ENCODE data around the gene KRTAP9-6. TPM values are rescaled to one million over a fixed set of nuclear protein-coding genes. Genes with fewer than 3 reads are reported as not detected.
"Not testable (repeated sequence)": the region's sequence is repeated elsewhere in the genome, so short reads cannot be mapped to it uniquely, and the experiment has no call there.

The KRTAP9-6 gene
- total RNA-seq, 2 donors from 2014 or later = not detected

DNA sequence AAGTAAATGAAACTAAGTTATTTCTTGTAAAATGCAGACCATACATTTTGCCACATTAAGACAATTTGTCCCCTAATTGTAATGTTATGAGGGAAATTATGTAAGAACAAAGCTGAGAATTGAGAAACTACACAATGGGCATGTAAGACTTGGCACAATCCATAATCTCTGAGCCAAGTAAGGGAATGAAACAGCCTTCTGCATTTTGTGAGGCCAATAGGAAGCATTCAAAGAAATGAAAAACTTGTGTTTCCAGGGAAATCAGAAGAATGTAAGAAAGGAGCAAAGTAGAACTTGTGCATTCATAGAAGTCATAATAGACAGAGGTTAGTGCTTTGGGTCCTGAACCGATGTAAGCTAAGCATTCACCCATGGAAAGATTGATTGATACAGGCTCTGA, 13.9 kb upstream of the KRTAP9-6 start:
- H3K27me3 ChIP-seq = no peaks in the 10 kb centered on the region
- no peak for DNase-seq
- WGBS, 2 donors = 94 to 95% methylated on average over 1 of the region's 1 CpG
- no peaks in the 10 kb centered on the region for H3K36me3 ChIP-seq (replicated peaks in 1 of 2; ENCODE audit: insufficient read depth in 1 of 2, low read depth in 2 of 2)
- H3K27ac ChIP-seq = no peak overlapping the region
- TF ChIP-seq, protein P1, sequence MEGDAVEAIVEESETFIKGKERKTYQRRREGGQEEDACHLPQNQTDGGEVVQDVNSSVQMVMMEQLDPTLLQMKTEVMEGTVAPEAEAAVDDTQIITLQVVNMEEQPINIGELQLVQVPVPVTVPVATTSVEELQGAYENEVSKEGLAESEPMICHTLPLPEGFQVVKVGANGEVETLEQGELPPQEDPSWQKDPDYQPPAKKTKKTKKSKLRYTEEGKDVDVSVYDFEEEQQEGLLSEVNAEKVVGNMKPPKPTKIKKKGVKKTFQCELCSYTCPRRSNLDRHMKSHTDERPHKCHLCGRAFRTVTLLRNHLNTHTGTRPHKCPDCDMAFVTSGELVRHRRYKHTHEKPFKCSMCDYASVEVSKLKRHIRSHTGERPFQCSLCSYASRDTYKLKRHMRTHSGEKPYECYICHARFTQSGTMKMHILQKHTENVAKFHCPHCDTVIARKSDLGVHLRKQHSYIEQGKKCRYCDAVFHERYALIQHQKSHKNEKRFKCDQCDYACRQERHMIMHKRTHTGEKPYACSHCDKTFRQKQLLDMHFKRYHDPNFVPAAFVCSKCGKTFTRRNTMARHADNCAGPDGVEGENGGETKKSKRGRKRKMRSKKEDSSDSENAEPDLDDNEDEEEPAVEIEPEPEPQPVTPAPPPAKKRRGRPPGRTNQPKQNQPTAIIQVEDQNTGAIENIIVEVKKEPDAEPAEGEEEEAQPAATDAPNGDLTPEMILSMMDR (IDR thresholded peaks at IDR 0.05) = no peak
- no peak for TF ChIP-seq POLR2A (IDR thresholded peaks at IDR 0.05)
- H3K4me3 ChIP-seq = no peak overlapping the region
- no peak for ATAC-seq
- H3K4me1 ChIP-seq = no peaks in the 10 kb centered on the region
- intact Hi-C loops (cut with DNase I) = no loop called here
- no peaks in the 10 kb centered on the region for H3K9me3 ChIP-seq

DNA sequence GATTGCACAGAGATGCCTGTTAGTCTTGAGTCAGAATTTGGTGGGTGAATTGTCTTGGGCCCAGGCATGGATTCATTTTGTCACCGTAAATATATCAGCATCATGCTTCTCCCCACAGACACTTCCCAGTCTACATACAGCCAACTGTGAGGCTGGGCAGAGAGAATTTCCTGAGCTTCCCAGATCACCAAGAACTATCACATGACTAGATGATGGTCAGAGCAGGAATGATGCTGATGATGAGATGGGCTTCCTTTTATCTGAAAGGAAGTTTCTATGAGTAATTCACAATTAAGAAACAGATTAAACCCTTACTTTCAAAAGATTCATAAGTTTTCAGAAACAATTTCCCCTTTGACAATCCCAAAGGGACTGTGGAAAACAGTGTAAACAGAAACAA, 10.3 kb upstream of the KRTAP9-6 start:
- ATAC-seq (no peak), DNase-seq (no peak)
- TF ChIP-seq, protein P1 (IDR thresholded peaks at IDR 0.05) = no peak
- no peak for TF ChIP-seq POLR2A (IDR thresholded peaks at IDR 0.05)

DNA sequence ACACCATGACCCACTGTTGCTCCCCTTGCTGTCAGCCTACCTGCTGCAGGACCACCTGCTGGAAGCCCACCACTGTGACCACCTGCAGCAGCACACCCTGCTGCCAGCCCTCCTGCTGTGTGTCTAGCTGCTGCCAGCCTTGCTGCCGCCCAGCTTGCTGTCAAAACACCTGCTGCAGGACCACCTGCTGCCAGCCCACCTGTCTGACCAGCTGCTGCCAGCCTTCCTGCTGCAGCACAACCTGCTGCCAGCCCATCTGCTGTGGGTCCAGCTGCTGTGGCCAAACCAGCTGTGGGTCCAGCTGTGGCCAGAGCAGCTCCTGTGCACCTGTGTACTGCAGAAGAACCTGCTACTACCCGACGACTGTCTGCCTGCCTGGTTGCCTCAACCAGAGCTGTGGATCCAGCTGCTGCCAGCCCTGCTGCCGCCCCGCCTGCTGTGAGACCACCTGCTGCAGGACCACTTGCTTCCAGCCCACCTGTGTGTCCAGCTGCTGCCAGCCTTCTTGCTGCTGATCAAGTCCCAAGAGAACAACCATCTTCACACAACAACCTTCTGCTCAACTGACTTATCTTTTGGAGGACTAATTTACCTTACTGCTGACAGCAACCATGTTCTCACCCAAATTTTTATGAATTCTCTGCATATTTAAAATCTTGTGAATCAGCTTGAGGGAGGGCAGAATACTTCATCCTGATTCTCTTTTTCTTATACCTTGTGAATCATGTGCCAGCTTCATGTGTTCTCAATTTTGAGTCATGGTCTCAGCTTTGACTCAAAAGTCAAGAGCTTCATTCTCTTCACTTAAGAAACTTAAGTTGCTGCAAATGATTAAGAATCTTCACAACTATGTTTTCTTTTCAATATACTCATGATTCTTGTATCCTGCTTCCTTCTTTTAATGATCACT, 9.5 kb upstream of the KRTAP9-6 start, which contains the start of gene KRTAP9-9:
Gene KRTAP9-9 (plus strand): TSS at position 4 of the 910 bp plus-strand sequence.
- H3K4me1 ChIP-seq; H3K27ac ChIP-seq; H3K4me3 ChIP-seq; H3K9me3 ChIP-seq; intact Hi-C loops (cut with DNase I); DNase-seq; H3K27me3 ChIP-seq; ATAC-seq; H3K36me3 ChIP-seq (replicated peaks in 1 of 2; ENCODE audit: insufficient read depth in 1 of 2, low read depth in 2 of 2): not testable (repeated sequence)
- WGBS, 2 donors = 46 to 68% methylated on average over 4 of the region's 5 CpGs

More for the DNA sequence above, 10.3 kb upstream of the KRTAP9-6 start:
- 0% methylated on average over 1 of the region's 1 CpG for WGBS, 2 donors
- H3K9me3 ChIP-seq = no peaks in the 10 kb centered on the region
- intact Hi-C loops (cut with DNase I) = no loop called here
- H3K27ac ChIP-seq = no peak overlapping the region
- no peaks in the 10 kb centered on the region for H3K27me3 ChIP-seq
- H3K36me3 ChIP-seq (replicated peaks in 1 of 2; ENCODE audit: insufficient read depth in 1 of 2, low read depth in 2 of 2) = no peaks in the 10 kb centered on the region
- no peak overlapping the region for H3K4me3 ChIP-seq
- H3K4me1 ChIP-seq = no peaks in the 10 kb centered on the region

DNA sequence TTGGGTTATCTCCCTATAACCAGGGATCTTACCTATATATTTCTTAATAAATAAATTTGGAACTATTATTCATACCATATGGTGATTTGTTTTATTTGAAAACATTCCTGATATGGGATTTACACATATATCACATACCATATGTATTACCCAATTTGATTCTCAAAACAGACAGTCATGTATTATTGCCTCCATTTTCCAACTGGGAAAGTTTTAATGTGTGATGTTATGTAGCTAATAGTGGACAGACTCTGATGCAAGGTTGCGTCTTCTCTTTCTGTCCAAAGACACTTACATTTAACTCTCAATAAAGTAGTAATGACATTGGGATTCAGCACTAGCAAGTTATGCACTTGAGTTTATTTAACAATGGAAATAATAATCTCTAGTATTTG, 8.9 kb upstream of the KRTAP9-6 start:
- intact Hi-C loops (cut with DNase I) = no loop called here
- ATAC-seq (no peak), DNase-seq (no peak)
- no peaks in the 10 kb centered on the region for H3K4me1 ChIP-seq
- no peaks in the 10 kb centered on the region for H3K27me3 ChIP-seq
- no peaks in the 10 kb centered on the region for H3K36me3 ChIP-seq (replicated peaks in 1 of 2; ENCODE audit: insufficient read depth in 1 of 2, low read depth in 2 of 2)
- no peak overlapping the region for H3K27ac ChIP-seq
- H3K4me3 ChIP-seq = no peak overlapping the region
- no peaks in the 10 kb centered on the region for H3K9me3 ChIP-seq
- TF ChIP-seq, protein P1 (IDR thresholded peaks at IDR 0.05) = no peak
- no peak for TF ChIP-seq POLR2A (IDR thresholded peaks at IDR 0.05)
- 85 to 88% methylated on average over 1 of the region's 1 CpG for whole genome bisulfite sequencing, 2 donors

DNA sequence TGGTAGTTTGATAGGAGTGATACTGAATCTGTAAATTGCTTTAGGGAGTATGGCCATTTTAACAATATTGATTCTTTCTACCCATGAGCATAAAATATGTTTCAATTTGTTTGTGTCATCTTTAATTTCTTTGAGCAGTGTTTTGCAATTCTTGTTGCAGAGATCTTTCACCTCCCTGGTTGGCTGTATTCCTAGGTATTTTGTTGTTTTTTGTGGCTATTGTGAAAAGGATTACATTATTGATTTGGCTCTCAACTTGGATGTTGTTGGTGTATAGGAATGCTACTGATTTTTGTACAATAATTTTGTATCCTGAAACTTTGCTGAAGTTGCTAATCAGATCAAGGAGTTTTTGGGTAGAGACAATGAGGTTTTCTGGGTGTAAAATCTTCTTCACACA, 6.8 kb upstream of the KRTAP9-6 start:
- ATAC-seq = no peak
- Histone ChIP-seq H3K27me3 (no peaks in the 10 kb centered on the region), H3K36me3 (replicated peaks in 1 of 2; ENCODE audit: insufficient read depth in 1 of 2, low read depth in 2 of 2) (no peaks in the 10 kb centered on the region), H3K27ac (no peak overlapping the region), H3K4me3 (no peak overlapping the region), H3K9me3 (no peaks in the 10 kb centered on the region), H3K4me1 (no peaks in the 10 kb centered on the region)
- no peak for DNase-seq
- TF ChIP-seq, protein P1 (IDR thresholded peaks at IDR 0.05) = no peak
- TF ChIP-seq POLR2A (IDR thresholded peaks at IDR 0.05) = no peak
- intact Hi-C loops (cut with DNase I) = no loop called here
